WTC11 (cell line): ENCODE data around the gene EFCAB8. TPM values are rescaled to one million over a fixed set of nuclear protein-coding genes. Genes with fewer than 3 reads are reported as not detected.

Source experiments
- ATAC-seq: fragments of 200-7000 bp; cut with Tn5 transposase; 2 replicates; pipeline ENCODE4 v1.10.0; 2021; ENCODE audit warnings: mild to moderate bottlenecking, moderate library complexity
- CTCF ChIA-PET: fragments of 300-600 bp; sonication (Branson Sonifier 250); formaldehyde crosslinking; loops from one replicate; lab custom pipeline; 2021; ENCODE audit warnings: antibody characterized with exemption; lab: Charles Lee
- POLR2A ChIA-PET: fragments of 350-600 bp; sonication (Branson Sonifier 250); formaldehyde crosslinking; loops from one replicate; lab custom pipeline; 2021; ENCODE audit warnings: antibody characterized with exemption; lab: Charles Lee
- DNase-seq: peaks from one replicate; pipeline ENCODE4 v3.0.0; 2021; ENCODE audit warnings: low spot score
- H3K27ac Mint-ChIP-seq: 2 replicates; pipeline ENCODE4 v1.8.0; 2021; ENCODE audit warnings: mixed read lengths
- H3K27me3 Mint-ChIP-seq: 2 replicates; pipeline ENCODE4 v1.8.0; 2021; ENCODE audit warnings: low read depth, mild to moderate bottlenecking, moderate library complexity, mixed read lengths
- H3K36me3 Mint-ChIP-seq: 2 replicates; pipeline ENCODE4 v1.8.0; 2021; ENCODE audit warnings: mixed read lengths
- H3K4me1 Mint-ChIP-seq: 2 replicates; pipeline ENCODE4 v1.8.0; 2022; ENCODE audit warnings: mixed read lengths
- H3K4me3 Mint-ChIP-seq: 2 replicates; pipeline ENCODE4 v1.8.0; 2021; ENCODE audit warnings: mild to moderate bottlenecking, moderate library complexity, mixed read lengths
- H3K9me3 Mint-ChIP-seq: 2 replicates; pipeline ENCODE4 v1.8.0; 2021; ENCODE audit warnings: mixed read lengths
- ARID4B ChIP-seq: sonication (generic); formaldehyde crosslinking; IDR thresholded peaks from 2 replicates; pipeline ENCODE4 v1.8.0; 2023; ENCODE audit warnings: missing genetic modification reagents, mild to moderate bottlenecking, borderline replicate concordance
- ATF1 ChIP-seq: sonication (generic); formaldehyde crosslinking; IDR thresholded peaks from 2 replicates; pipeline ENCODE4 v1.8.1; 2023; ENCODE audit warnings: mild to moderate bottlenecking, moderate library complexity, missing genetic modification reagents
- ATF6 ChIP-seq: sonication (generic); formaldehyde crosslinking; IDR thresholded peaks from 2 replicates; pipeline ENCODE4 v1.8.1; 2023; ENCODE audit warnings: mild to moderate bottlenecking, missing genetic modification reagents
- CDX4 ChIP-seq: fragments of 250-450 bp; sonication (Bioruptor Pico); IDR thresholded peaks from 2 replicates; pipeline ENCODE4 v1.9.0; 2021; ENCODE audit warnings: moderate library complexity, mild to moderate bottlenecking, inconsistent platforms, borderline replicate concordance
- EMX1 ChIP-seq: fragments of 250-450 bp; sonication (Bioruptor Pico); IDR thresholded peaks from 2 replicates; pipeline ENCODE4 v1.8.0; 2021; ENCODE audit warnings: mild to moderate bottlenecking
- FOXP1 ChIP-seq: sonication (generic); formaldehyde crosslinking; IDR thresholded peaks from 2 replicates; pipeline ENCODE4 v1.8.0; 2022; ENCODE audit warnings: missing genetic modification reagents, mild to moderate bottlenecking, moderate library complexity, borderline replicate concordance
- FOXP4 ChIP-seq: sonication (generic); formaldehyde crosslinking; IDR thresholded peaks from 2 replicates; pipeline ENCODE4 v1.8.0; 2022; ENCODE audit warnings: mild to moderate bottlenecking, missing genetic modification reagents
- GABPB1 ChIP-seq: sonication (generic); formaldehyde crosslinking; IDR thresholded peaks from 2 replicates; pipeline ENCODE4 v1.8.1; 2023; ENCODE audit warnings: mild to moderate bottlenecking, missing genetic modification reagents
- MLX ChIP-seq: sonication (generic); formaldehyde crosslinking; IDR thresholded peaks from 2 replicates; pipeline ENCODE4 v1.8.1; 2023; ENCODE audit warnings: mild to moderate bottlenecking, missing genetic modification reagents, moderate library complexity
- MYBL2 ChIP-seq: sonication (generic); formaldehyde crosslinking; IDR thresholded peaks from 2 replicates; pipeline ENCODE4 v1.8.1; 2023; ENCODE audit warnings: mild to moderate bottlenecking, moderate library complexity, missing genetic modification reagents
- NFYB ChIP-seq: sonication (generic); formaldehyde crosslinking; conservative IDR thresholded peaks from 2 replicates; pipeline ENCODE4 v1.8.0; 2022; ENCODE audit warnings: low read depth, missing genetic modification reagents
- NR3C1 ChIP-seq: sonication (generic); formaldehyde crosslinking; conservative IDR thresholded peaks from 2 replicates; pipeline ENCODE4 v1.8.1; 2023; ENCODE audit warnings: low read depth, mild to moderate bottlenecking, missing genetic modification reagents
- RORB ChIP-seq: fragments of 250-450 bp; sonication (Bioruptor Pico); IDR thresholded peaks from 2 replicates; pipeline ENCODE4 v1.9.0; 2021; ENCODE audit warnings: mild to moderate bottlenecking
- ZBTB43 ChIP-seq: sonication (generic); formaldehyde crosslinking; IDR thresholded peaks from 2 replicates; pipeline ENCODE4 v1.8.1; 2023; ENCODE audit warnings: mild to moderate bottlenecking, missing genetic modification reagents
- ZNF121 ChIP-seq: sonication (generic); formaldehyde crosslinking; IDR thresholded peaks from 2 replicates; pipeline ENCODE4 v1.8.0; 2023; ENCODE audit warnings: missing genetic modification reagents
- ZNF138 ChIP-seq: sonication (generic); formaldehyde crosslinking; conservative IDR thresholded peaks from 2 replicates; pipeline ENCODE4 v1.8.1; 2022; ENCODE audit warnings: mild to moderate bottlenecking, moderate library complexity, missing genetic modification reagents
- ZNF219 ChIP-seq: sonication (generic); formaldehyde crosslinking; IDR thresholded peaks from 2 replicates; pipeline ENCODE4 v1.8.0; 2023; ENCODE audit warnings: missing genetic modification reagents, mild to moderate bottlenecking, borderline replicate concordance
- ZNF512 ChIP-seq: sonication (generic); formaldehyde crosslinking; IDR thresholded peaks from 2 replicates; pipeline ENCODE4 v1.8.1; 2022; ENCODE audit warnings: missing genetic modification reagents, borderline replicate concordance
- total RNA-seq: library from RNA; stranded (reverse); gene quantifications from 3 replicates; pipeline ENCODE4 v1.2.3, GENCODE V29; 2021

EFCAB8 gene
- total RNA-seq, 1 experiment from 2014 or later, result 0.17 TPM

- TF ChIP-seq ZNF138 (CRISPR knock-in tag), result no peak
- no peak for TF ChIP-seq ZBTB43 (CRISPR knock-in tag)
Observed at GRCh38 chr20:32911355-32911754, 52.6 kb downstream of the EFCAB8 start (continued).

GRCh38 chr20:32912688-32913087 is 54.0 kb downstream of the EFCAB8 start:
- Mint-ChIP-seq H3K4me1 (no peaks in the 10 kb centered on the region), H3K36me3 (peaks cover 10% of the 10 kb centered on the region), H3K4me3 (no peak overlapping the region), H3K27me3 (peaks cover 6% of the 10 kb centered on the region; the same call in 1 of the 2 replicates), H3K9me3 (peaks cover 30% of the 10 kb centered on the region), H3K27ac (no peak overlapping the region)
- ChIA-PET POLR2A (no interaction called here), CTCF (no interaction called here)
- no peak for TF ChIP-seq NFYB (CRISPR knock-in tag)
- TF ChIP-seq ZNF219, result no peak
- TF ChIP-seq FOXP4, result no peak
- TF ChIP-seq RORB, result no peak
- TF ChIP-seq GABPB1 (CRISPR knock-in tag), result no peak
- TF ChIP-seq CDX4, result no peak
- TF ChIP-seq EMX1 (CRISPR knock-in tag), result no peak
- TF ChIP-seq ZNF512 (CRISPR knock-in tag), result no peak
- TF ChIP-seq NR3C1 (CRISPR knock-in tag), result no peak
- no peak for TF ChIP-seq MLX (CRISPR knock-in tag)
- TF ChIP-seq ATF6 (CRISPR knock-in tag), result no peak
- no peak for TF ChIP-seq ATF1 (CRISPR knock-in tag)
- no peak for TF ChIP-seq ARID4B (CRISPR knock-in tag)
- no peak for TF ChIP-seq MYBL2 (CRISPR knock-in tag)
- TF ChIP-seq FOXP1 (CRISPR knock-in tag), result no peak
- TF ChIP-seq ZNF121 (CRISPR knock-in tag), result no peak
- ATAC-seq, result no peak
- no peak for DNase-seq
